ENCODE results near the gene ITGA8.

- TF ChIP-seq CTCF (IDR thresholded peaks at IDR 0.05) = no peak
- TF ChIP-seq POLR2A (IDR thresholded peaks at IDR 0.05) = no peak
These were observed 148.1 kb downstream of the ITGA8 start for GRCh38 chr10:15571575-15571974.

Data from ovary (tissue), 3 donors.